Aorta (tissue), 5 donors: Measurements from ENCODE around the gene DLAT. TPM values are rescaled to one million over a fixed set of nuclear protein-coding genes. Genes with fewer than 3 reads are reported as not detected.

Source experiments
- ATAC-seq: fragments of 200-7000 bp; cut with Tn5 transposase; one replicate; pipeline ENCODE4 v1.9.1; 2022; ENCODE audit warnings: moderate library complexity; ENCODE audit not compliant: low FRiP score
- DNase-seq, 2 donors: peaks; one replicate each; pipeline ENCODE4 v3.0.0-alpha.2; 2020
- H3K27ac ChIP-seq, 2 donors: one replicate each; pipeline ENCODE4 v1.5.1; 2013; ENCODE audit warnings: low read length in 2 of 2, mild to moderate bottlenecking in 2 of 2, moderate library complexity in 2 of 2, control low read depth in 1 of 2, inconsistent platforms in 1 of 2, low read depth in 1 of 2
- H3K27me3 ChIP-seq, 2 donors: one replicate each; pipeline ENCODE4 v1.6.1; 2013; ENCODE audit warnings: control low read depth in 1 of 2, low read length in 1 of 2, mild to moderate bottlenecking in 1 of 2, moderate library complexity in 1 of 2; ENCODE audit not compliant: insufficient read depth in 2 of 2, control insufficient read depth in 1 of 2
- H3K36me3 ChIP-seq, 2 donors: one replicate each; pipeline ENCODE4 v1.6.1; 2013; ENCODE audit warnings: control low read depth in 1 of 2, low read length in 1 of 2, mild to moderate bottlenecking in 1 of 2; ENCODE audit not compliant: insufficient read depth in 2 of 2, control insufficient read depth in 1 of 2
- H3K4me1 ChIP-seq, 2 donors: one replicate each; pipeline ENCODE4 v1.6.1; 2013; ENCODE audit warnings: low read length in 2 of 2, control low read depth in 1 of 2, mild to moderate bottlenecking in 1 of 2, moderate library complexity in 1 of 2; ENCODE audit not compliant: insufficient read depth in 2 of 2, control insufficient read depth in 1 of 2
- H3K4me3 ChIP-seq, 2 donors: one replicate each; pipeline ENCODE4 v1.5.1; 2013; ENCODE audit warnings: low read length in 2 of 2, control low read depth in 1 of 2, mild to moderate bottlenecking in 1 of 2
- H3K9me3 ChIP-seq: one replicate; pipeline ENCODE4 v1.6.1; 2013; ENCODE audit warnings: mild to moderate bottlenecking, low read length; ENCODE audit not compliant: control insufficient read depth
- WGBS, 2 donors: extraction: QIAGEN DNeasy Blood & Tissue Kit; methylation state at CpG; one replicate each; pipeline ENCODE4 v1.1.7; 2013; 5-methylcytosine and 5-hydroxymethylcytosine counted together
- intact Hi-C, 2 donors: fragments of 100-400 bp; cut with DNase I; formaldehyde crosslinking; loops; one replicate each; pipeline versions ENCODE4 v1.14.2 to v1.15.0; 2022
- long read RNA-seq, 2 donors: library from polyadenylated mRNA; unstranded; transcript quantifications; one replicate each; pipeline ENCODE4 v2.0.0, GENCODE V29; 2020 to 2021
- polyA plus RNA-seq, 2 donors: library from polyadenylated mRNA; stranded (reverse); fragments of 200-250 nt; gene quantifications; one replicate each; pipeline ENCODE4 v1.2.3, GENCODE V29; 2013
- total RNA-seq, 2 donors: library from RNA; stranded (reverse); fragmentation: NEBNext Ultra II Directional; extraction: Animal tissue kit (Norgen Biotek cat#: 25700); gene quantifications; one replicate each; pipeline ENCODE4 v1.2.1, GENCODE V29; 2021
- donor health status: healthy with polysubstance abuse.
- donor health status: Bipolar disorder and iron deficiency.
- donor health status: DM: no; HTN: no; CAD: no.
- donor health status: DM: no; HTN: no; CAD: no.
- donor health status: DM: yes; HTN: yes; CAD: no.

DLAT gene
- 10 to 100 TPM; 20.7 to 20.8 TPM for total RNA-seq
- 10 to 100 TPM; 11.9 to 12.8 TPM for polyA plus RNA-seq
- long read RNA-seq, donor 1, full-length matches to known transcripts, result 12 of 15 reads
- long read RNA-seq, donor 1, partial matches to known transcripts, result 2 of 15 reads
- long read RNA-seq, donor 1, other reads (novel, unspliced or antisense), result 1 of 15 reads
- long read RNA-seq, donor 2, full-length matches to known transcripts, result 11 of 18 reads
- long read RNA-seq, donor 2, partial matches to known transcripts, result 5 of 18 reads
- long read RNA-seq, donor 2, other reads (novel, unspliced or antisense), result 2 of 18 reads

DNA sequence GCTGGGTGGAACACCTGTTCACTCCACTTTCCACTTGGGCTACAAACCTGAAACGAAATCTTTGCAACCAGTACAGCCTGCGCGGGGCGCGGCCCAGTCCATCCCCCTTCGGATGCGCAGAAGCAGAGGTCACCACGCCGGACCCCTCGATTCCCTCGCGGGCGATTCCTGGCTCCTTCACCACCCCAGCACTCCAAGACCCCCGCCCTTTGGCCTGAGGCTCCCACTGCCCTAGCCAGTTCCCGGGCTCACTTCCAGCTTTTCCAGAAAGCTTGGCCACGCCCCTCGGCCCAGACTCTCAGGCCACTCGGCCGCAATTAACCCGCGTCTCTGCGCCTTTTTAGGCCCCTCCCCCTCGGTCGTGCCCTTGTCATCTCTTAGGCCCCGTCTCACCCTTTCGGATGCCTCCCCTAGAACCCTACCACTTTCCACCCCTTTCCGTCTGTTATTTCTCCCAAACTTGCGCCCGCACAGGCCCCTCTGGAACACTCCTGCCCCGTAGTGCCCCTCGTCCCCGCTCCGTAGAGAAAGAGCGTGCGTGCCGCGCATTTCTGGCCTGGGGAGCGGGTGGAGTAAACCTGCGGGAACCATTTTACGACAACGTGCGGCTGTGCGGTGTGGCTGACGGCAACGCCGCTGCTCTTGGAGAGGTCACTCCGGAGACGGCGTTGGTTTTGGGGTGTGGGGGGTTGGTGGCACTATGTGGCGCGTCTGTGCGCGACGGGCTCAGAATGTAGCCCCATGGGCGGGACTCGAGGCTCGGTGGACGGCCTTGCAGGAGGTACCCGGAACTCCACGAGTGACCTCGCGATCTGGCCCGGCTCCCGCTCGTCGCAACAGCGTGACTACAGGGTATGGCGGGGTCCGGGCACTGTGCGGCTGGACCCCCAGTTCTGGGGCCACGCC lies at the start of gene DLAT:
Gene DLAT, plus strand, starts transcription at position 636 of the 906 bp plus-strand sequence. Its CDS starts 65 bp downstream, at position 701.
- WGBS, 2 donors, result 0 to 1% methylated on average over 70 to 71 of the region's 71 CpGs
- Histone ChIP-seq H3K4me3 (peak within 1 kb of the TSS; percentile 53 to 57), H3K36me3 (peaks cover 2 to 4% of the 10 kb centered on the region in 2 donors), H3K27ac (peak within 1 kb of the TSS; percentile 18 to 69), H3K9me3 (no peaks in the 10 kb centered on the region), H3K4me1 (no peaks in the 10 kb centered on the region), H3K27me3 (no peaks in the 10 kb centered on the region)
- intact Hi-C loops, result no loop called here
- DNase-seq (peak; percentile 89 to 95), ATAC-seq (peak; percentile 96)

DNA sequence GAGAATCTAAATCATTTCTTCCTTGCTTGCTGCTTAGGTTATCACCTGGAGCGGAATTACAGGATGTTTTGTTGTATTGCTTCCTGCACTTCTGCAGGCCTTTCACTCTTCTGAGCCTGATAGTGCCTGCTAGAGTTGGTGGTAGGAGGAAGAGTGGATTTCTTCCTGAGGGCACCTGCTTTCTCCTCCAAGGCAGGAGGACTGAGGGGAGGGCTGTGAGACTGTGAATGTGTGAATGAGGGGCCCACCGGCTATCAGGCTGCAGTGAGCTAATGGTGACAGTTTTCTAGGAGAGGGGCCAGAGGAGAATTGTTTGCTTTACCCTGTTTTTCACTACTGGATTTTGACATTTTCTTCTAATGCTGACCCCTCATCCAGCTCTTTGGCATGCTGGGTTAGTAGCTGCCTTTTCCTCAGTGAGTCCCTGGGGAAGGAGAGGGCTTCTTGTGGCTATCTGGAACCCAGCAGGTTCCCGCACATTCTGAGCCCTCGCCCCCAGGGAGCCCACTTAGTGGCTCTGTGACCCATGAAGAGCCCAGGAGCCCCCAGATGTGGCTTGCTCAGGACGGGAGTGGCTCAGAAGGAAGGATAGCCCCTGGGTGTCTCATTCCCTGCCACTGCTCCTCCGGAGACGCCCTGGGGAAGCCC lies 49.0 kb upstream of the DLAT start:
- Histone ChIP-seq H3K9me3 (no peaks in the 10 kb centered on the region), H3K27me3 (no peaks in the 10 kb centered on the region), H3K36me3 (no peaks in the 10 kb centered on the region), H3K4me1 (peaks cover 0 to 4% of the 10 kb centered on the region in 2 donors), H3K4me3 (no peak overlapping the region), H3K27ac (peak overlapping the region; percentile 94 to 98)
- ATAC-seq (no peak), DNase-seq (no peak)
- WGBS, 2 donors, result 11 to 20% methylated on average over 7 of the region's 7 CpGs
- intact Hi-C loops, result loop anchor here (2.0 to 5.0 kb wide), 2 partner anchors 39 kb away; partner anchors contain the start of gene DIXDC1 (in 2 of the 2)

DNA sequence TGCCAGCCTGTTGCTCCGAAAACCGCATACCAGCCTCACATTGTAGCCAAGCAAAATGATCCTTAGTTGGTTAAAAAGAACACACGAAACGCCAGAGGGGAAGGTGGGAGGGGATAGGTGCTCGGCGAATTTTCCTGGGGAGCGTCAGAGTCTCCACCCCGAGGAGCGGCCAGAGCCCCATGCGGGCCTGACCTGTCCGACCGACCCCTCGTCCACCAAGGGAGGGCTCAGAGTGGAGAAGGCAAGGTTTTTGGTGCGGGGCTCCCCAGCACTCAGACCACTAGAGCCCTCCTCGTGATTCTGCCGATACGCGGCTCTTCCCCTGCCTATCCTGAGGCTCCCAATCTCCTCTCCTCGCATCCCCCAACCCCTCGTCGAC lies 48.5 kb upstream of the DLAT start:
- peak; percentile 59 to 84 for DNase-seq
- peaks cover 0 to 4% of the 10 kb centered on the region in 2 donors for H3K4me1 ChIP-seq
- peak; percentile 78 for ATAC-seq
- H3K27me3 ChIP-seq, result no peaks in the 10 kb centered on the region
- WGBS, 2 donors, result 0 to 4% methylated on average over 21 of the region's 21 CpGs
- no peaks in the 10 kb centered on the region for H3K36me3 ChIP-seq
- intact Hi-C loops, result loop anchor here (2.0 to 5.0 kb wide), 2 partner anchors 39 to 40 kb away; partner anchors contain the start of gene DIXDC1 (in 2 of the 2)
- H3K9me3 ChIP-seq, result no peaks in the 10 kb centered on the region
- H3K27ac ChIP-seq, result peak overlapping the region; percentile 94 to 98
- peak overlapping the region; percentile 43 to 68 for H3K4me3 ChIP-seq

DNA sequence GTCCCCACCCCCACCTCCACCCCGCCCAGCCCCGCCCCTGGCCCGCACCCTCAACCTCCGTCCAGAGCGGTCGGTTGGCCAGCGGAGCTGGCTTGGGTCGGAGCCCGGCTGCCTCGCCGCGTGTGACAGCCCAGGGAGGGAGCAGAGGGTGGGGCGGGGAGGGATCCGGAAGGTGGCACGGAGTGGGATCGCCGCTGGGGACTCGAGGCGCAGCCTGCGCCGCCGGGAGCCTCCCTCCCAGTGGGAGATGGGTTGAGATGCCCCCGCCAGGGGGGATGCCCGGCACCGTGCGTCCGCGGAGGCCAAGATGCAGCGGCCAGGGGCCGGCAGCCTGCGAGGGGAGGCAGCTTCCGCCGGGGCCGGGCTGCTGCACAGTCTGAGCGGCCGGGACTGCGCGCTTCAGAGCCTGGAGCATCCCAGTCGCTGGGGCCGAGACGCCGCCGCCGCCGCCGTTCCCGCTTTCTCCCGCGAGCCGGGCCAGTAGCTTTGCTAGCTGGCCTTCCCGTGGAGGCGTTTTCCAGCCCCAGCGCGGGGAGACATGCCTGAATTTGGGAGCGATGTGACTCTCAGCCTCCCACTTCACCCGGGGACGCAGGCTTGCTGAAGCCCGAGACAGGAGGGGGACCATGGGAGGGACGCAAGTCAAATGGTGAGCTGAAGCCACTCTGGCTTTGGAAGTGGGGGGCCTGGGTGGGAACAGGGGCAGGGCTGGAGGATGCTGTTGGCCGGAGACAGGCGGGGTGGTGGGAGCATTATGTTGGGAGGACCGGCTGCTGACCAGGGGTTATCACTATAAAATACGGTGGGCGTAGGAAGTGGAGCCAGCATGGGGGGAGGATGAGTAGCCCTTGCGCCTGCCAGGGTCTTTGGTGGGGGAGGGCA lies 47.8 kb upstream of the DLAT start:
- intact Hi-C loops, result loop anchor here (1.0 to 5.0 kb wide), 3 partner anchors 40 to 98 kb away; partner anchors contain the start of genes DIXDC1 (in 2 of the 2), CFAP68 (in 1 of the 2) and FDXACB1 (in 1 of the 2)
- no peaks in the 10 kb centered on the region for H3K9me3 ChIP-seq
- H3K27ac ChIP-seq, result peak overlapping the region; percentile 76 to 94
- H3K27me3 ChIP-seq, result no peaks in the 10 kb centered on the region
- H3K4me1 ChIP-seq, result peaks cover 0 to 4% of the 10 kb centered on the region in 2 donors
- peak overlapping the region; percentile 43 to 68 for H3K4me3 ChIP-seq
- H3K36me3 ChIP-seq, result no peaks in the 10 kb centered on the region
- ATAC-seq (peak; percentile 83), DNase-seq (peak; percentile 81 to 94)
- WGBS, 2 donors, result 0 to 1% methylated on average over 43 to 65 of the region's 65 CpGs

DNA sequence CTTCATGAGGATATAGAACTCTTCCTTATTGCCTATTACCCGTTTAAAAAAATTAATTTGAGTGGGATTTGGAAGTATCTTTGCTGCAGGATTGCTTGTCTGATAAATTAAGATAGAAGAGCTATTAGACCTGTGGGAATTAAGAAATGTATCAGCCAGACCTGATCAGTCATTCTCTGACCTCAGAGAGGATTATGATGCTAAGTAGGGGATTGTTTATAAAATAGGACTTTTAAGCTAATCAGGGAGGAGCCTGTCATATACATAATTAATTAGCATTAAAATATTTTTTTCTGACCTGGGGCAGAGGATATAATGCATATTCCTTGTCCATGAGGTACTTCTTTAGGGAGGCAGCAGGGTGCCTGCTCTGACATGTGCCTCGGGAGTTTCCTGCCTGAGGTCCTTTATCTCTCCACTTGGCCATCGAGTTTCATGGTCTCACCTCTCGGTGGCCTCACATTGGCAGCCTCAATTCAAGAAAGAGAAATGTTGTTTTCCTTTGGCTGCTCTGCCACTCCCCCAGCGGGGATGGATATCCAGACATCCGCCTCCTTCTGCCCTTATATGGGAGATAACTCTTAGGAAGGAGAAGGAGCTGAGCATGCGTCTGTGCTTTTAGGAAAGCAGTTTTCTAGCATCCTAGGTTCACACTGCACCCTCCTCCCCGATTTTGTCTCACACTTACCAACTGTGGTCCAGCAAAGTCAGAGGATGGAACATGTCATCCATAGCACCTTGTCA lies 47.0 kb upstream of the DLAT start:
- DNase-seq (peak; percentile 74 to 82), ATAC-seq (peak; percentile 82)
- peaks cover 0 to 5% of the 10 kb centered on the region in 2 donors for H3K36me3 ChIP-seq
- WGBS, 2 donors, result 2 to 4% methylated on average over 8 of the region's 8 CpGs
- intact Hi-C loops, result loop anchor here (1.0 to 5.0 kb wide), 2 partner anchors 41 to 99 kb away; partner anchors contain the start of genes CFAP68 (in 1 of the 2), DIXDC1 (in 1 of the 2) and FDXACB1 (in 1 of the 2)
- H3K9me3 ChIP-seq, result no peaks in the 10 kb centered on the region
- peak overlapping the region; percentile 43 to 68 for H3K4me3 ChIP-seq
- peaks cover 0 to 4% of the 10 kb centered on the region in 2 donors for H3K4me1 ChIP-seq
- H3K27ac ChIP-seq, result peak overlapping the region; percentile 76 to 94
- H3K27me3 ChIP-seq, result no peaks in the 10 kb centered on the region

DNA sequence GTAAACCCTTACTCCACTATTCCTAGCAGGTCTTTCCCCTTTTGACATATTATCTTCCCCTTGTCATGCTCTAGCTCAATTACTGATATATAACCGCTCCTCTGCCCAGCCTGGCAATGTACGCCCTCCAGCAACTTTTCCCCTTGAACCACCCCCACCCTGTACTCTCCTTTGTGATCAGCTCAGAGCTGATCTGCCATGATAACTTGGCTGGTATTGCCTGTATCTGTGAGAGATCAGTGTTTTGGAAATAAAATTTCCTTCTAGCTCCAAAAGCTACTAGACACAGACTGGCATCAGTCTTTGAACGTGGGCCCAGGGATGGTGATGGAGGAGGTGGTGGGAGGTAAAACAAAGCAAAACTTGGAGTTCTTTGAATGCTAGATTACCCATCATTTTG lies 45.1 kb upstream of the DLAT start:
- no peak for ATAC-seq
- no peak overlapping the region for H3K27ac ChIP-seq
- no peaks in the 10 kb centered on the region for H3K9me3 ChIP-seq

DNA sequence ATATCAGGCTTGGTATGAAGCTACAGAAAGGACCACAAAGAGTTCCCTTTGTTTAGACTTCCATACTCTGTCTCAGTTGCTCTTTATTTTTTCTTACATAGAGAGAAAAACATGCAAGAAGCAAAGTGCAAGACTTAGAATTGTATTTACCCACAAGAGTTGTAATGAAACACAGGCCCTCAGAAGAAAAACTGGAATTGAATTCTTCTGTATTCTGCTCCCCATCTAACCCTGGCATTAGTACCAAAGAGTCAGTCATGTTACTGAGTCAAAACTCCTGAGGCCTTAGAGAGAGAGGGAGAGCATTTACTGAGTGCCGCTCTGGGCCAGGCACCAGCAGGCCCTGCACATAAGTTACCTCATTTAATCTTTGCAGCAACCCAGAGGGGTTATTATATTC lies 43.9 kb upstream of the DLAT start:
- Histone ChIP-seq H3K27me3 (no peaks in the 10 kb centered on the region), H3K9me3 (no peaks in the 10 kb centered on the region), H3K27ac (no peak overlapping the region), H3K4me3 (no peak overlapping the region), H3K36me3 (peaks cover 0 to 11% of the 10 kb centered on the region in 2 donors), H3K4me1 (peaks cover 0 to 4% of the 10 kb centered on the region in 2 donors)
- intact Hi-C loops, result loop anchor here in 1 of 2 donors (5.0 kb wide), 1 partner anchor 104 kb away; the partner anchor contains the start of genes CFAP68 and FDXACB1
- WGBS, 2 donors, result 88 to 96% methylated on average over 1 of the region's 1 CpG
- ATAC-seq (no peak), DNase-seq (no peak)

More for the DNA sequence above, 45.1 kb upstream of the DLAT start:
- intact Hi-C loops, result loop anchor here in 1 of 2 donors (5.0 kb wide), 1 partner anchor 103 kb away; the partner anchor contains the start of genes CFAP68 and FDXACB1
- 63 to 70% methylated on average over 3 of the region's 3 CpGs for WGBS, 2 donors
- peaks cover 0 to 8% of the 10 kb centered on the region in 2 donors for H3K36me3 ChIP-seq
- no peaks in the 10 kb centered on the region for H3K27me3 ChIP-seq
- H3K4me1 ChIP-seq, result peaks cover 0 to 4% of the 10 kb centered on the region in 2 donors
- no peak overlapping the region for H3K4me3 ChIP-seq
- DNase-seq, result no peak
